H9 (cell line): Measurements from ENCODE around the gene CDH20. TPM values are rescaled to one million over a fixed set of nuclear protein-coding genes. Genes with fewer than 3 reads are reported as not detected.

Experiments used
- DNase-seq: peaks from one replicate; pipeline ENCODE4 v3.0.0-alpha.2; 2017
- H2AFZ ChIP-seq: one replicate; pipeline ENCODE4 v1.6.1; 2013; ENCODE audit warnings: mild to moderate bottlenecking, low read length, control low read depth, moderate library complexity
- H2AK5ac ChIP-seq: 2 replicates; pipeline ENCODE4 v1.6.1; 2013; ENCODE audit warnings: low read length, control low read depth, mixed read lengths; ENCODE audit not compliant: insufficient read length
- H2BK120ac ChIP-seq: one replicate; pipeline ENCODE4 v1.6.1; 2013; ENCODE audit warnings: low read depth, mild to moderate bottlenecking, low read length, control low read depth, inconsistent platforms; ENCODE audit not compliant: poor library complexity, severe bottlenecking
- H2BK12ac ChIP-seq: 2 replicates; pipeline ENCODE4 v1.6.1; 2013; ENCODE audit warnings: low read length, control low read depth, mixed read lengths, low read depth; ENCODE audit not compliant: insufficient read length
- H2BK15ac ChIP-seq: 2 replicates; pipeline ENCODE4 v1.6.1; 2013; ENCODE audit warnings: low read depth, low read length, control low read depth
- H2BK20ac ChIP-seq: one replicate; pipeline ENCODE4 v1.6.1; 2013; ENCODE audit warnings: low read depth, mild to moderate bottlenecking, low read length, control low read depth, inconsistent platforms; ENCODE audit not compliant: poor library complexity, severe bottlenecking
- H2BK5ac ChIP-seq: 2 replicates; pipeline ENCODE4 v1.6.1; 2013; ENCODE audit warnings: low read length, control low read depth, mixed read lengths; ENCODE audit not compliant: insufficient read length
- H3K14ac ChIP-seq: 2 replicates; pipeline ENCODE4 v1.6.1; 2013; ENCODE audit warnings: low read length, control low read depth; ENCODE audit not compliant: insufficient read depth
- H3K18ac ChIP-seq: 2 replicates; pipeline ENCODE4 v1.6.1; 2013; ENCODE audit warnings: low read depth, mild to moderate bottlenecking, mixed read lengths, low read length, control low read depth; ENCODE audit not compliant: insufficient read length
- H3K23ac ChIP-seq: 2 replicates; pipeline ENCODE4 v1.6.1; 2013; ENCODE audit warnings: low read length, control low read depth, mixed read lengths, low read depth; ENCODE audit not compliant: insufficient read length
- H3K23me2 ChIP-seq: 2 replicates; pipeline ENCODE4 v1.6.1; 2013; ENCODE audit warnings: low read depth, mild to moderate bottlenecking, mixed read lengths, low read length, control low read depth; ENCODE audit not compliant: insufficient read length, poor library complexity, severe bottlenecking
- H3K27ac ChIP-seq: 2 replicates; pipeline ENCODE4 v1.5.1; 2013; ENCODE audit warnings: low read length, control low read depth, mixed read lengths, low read depth; ENCODE audit not compliant: insufficient read length
- H3K27me3 ChIP-seq: 2 replicates; pipeline ENCODE4 v1.6.1; 2013; ENCODE audit warnings: low read length, control low read depth, inconsistent platforms; ENCODE audit not compliant: insufficient read depth
- H3K4ac ChIP-seq: 2 replicates; pipeline ENCODE4 v1.6.1; 2013; ENCODE audit warnings: low read depth, mild to moderate bottlenecking, control low read depth, inconsistent platforms, low read length, moderate library complexity
- H3K4me1 ChIP-seq: 2 replicates; pipeline ENCODE4 v1.6.1; 2013; ENCODE audit warnings: low read length, control low read depth, inconsistent platforms; ENCODE audit not compliant: insufficient read depth
- H3K4me2 ChIP-seq: 2 replicates; pipeline ENCODE4 v1.6.1; 2013; ENCODE audit warnings: low read length, control low read depth, mixed read lengths; ENCODE audit not compliant: insufficient read length, insufficient read depth
- H3K56ac ChIP-seq: 2 replicates; pipeline ENCODE4 v1.6.1; 2013; ENCODE audit warnings: low read depth, mild to moderate bottlenecking, mixed read lengths, low read length, control low read depth; ENCODE audit not compliant: insufficient read length
- H3K79me1 ChIP-seq: 2 replicates; pipeline ENCODE4 v1.6.1; 2013; ENCODE audit warnings: low read depth, mild to moderate bottlenecking, moderate library complexity, low read length, control low read depth, inconsistent platforms; ENCODE audit not compliant: insufficient read depth, poor library complexity, severe bottlenecking
- H3K79me2 ChIP-seq: 2 replicates; pipeline ENCODE4 v1.6.1; 2013; ENCODE audit warnings: low read length, control low read depth, inconsistent platforms; ENCODE audit not compliant: insufficient read depth
- H3K9ac ChIP-seq: 2 replicates; pipeline ENCODE4 v1.6.1; 2013; ENCODE audit warnings: low read length, control low read depth, mixed read lengths; ENCODE audit not compliant: insufficient read length; ENCODE audit errors: extremely low read depth
- H3K9me3 ChIP-seq: one replicate; pipeline ENCODE4 v1.6.1; 2013; ENCODE audit warnings: low read depth, low read length, inconsistent platforms; ENCODE audit not compliant: control insufficient read depth
- H3T11ph ChIP-seq: one replicate; pipeline ENCODE4 v1.6.1; 2013; ENCODE audit warnings: mild to moderate bottlenecking, low read length, control low read depth, inconsistent platforms
- H4K20me1 ChIP-seq: one replicate; pipeline ENCODE4 v1.6.1; 2013; ENCODE audit not compliant: control insufficient read depth, insufficient read length, insufficient read depth
- H4K5ac ChIP-seq: 2 replicates; pipeline ENCODE4 v1.6.1; 2013; ENCODE audit warnings: low read depth, mild to moderate bottlenecking, mixed read lengths, low read length, control low read depth; ENCODE audit not compliant: insufficient read length
- H4K8ac ChIP-seq: replicated peaks from 2 replicates; pipeline ENCODE4 v1.6.1; 2013; ENCODE audit warnings: low read length, control low read depth, mixed read lengths, low read depth; ENCODE audit not compliant: insufficient read length
- H4K91ac ChIP-seq: 2 replicates; pipeline ENCODE4 v1.6.1; 2013; ENCODE audit warnings: low read depth, mild to moderate bottlenecking, moderate library complexity, mixed read lengths, low read length, control low read depth; ENCODE audit not compliant: insufficient read length
- H3K27ac Mint-ChIP-seq, 3 experiments: 2 replicates in 2 of 3; 3 replicates in 1 of 3; pipeline ENCODE4 v1.8.0; 2020 to 2021; ENCODE audit warnings: mixed read lengths in 3 of 3, mild to moderate bottlenecking in 1 of 3, moderate library complexity in 1 of 3
- H3K27me3 Mint-ChIP-seq: 2 replicates; pipeline ENCODE4 v1.8.0; 2021; ENCODE audit warnings: low read depth, mild to moderate bottlenecking, moderate library complexity, mixed read lengths
- H3K36me3 Mint-ChIP-seq, 3 experiments: 2 replicates in 2 of 3; 3 replicates in 1 of 3; pipeline ENCODE4 v1.8.0; 2020 to 2021; ENCODE audit warnings: low read depth in 3 of 3, mixed read lengths in 3 of 3; ENCODE audit not compliant: insufficient read depth in 1 of 3
- H3K4me1 Mint-ChIP-seq, 2 experiments: 2 replicates each; pipeline ENCODE4 v1.8.0; 2020; ENCODE audit warnings: mixed read lengths in 2 of 2
- H3K4me3 Mint-ChIP-seq, 2 experiments: 2 replicates in 1 of 2; 3 replicates in 1 of 2; pipeline ENCODE4 v1.8.0; 2020 to 2021; ENCODE audit warnings: mild to moderate bottlenecking in 2 of 2, mixed read lengths in 2 of 2, moderate library complexity in 1 of 2
- H3K9me3 Mint-ChIP-seq, 2 experiments: 2 replicates in 1 of 2; 3 replicates in 1 of 2; pipeline ENCODE4 v1.8.0; 2020; ENCODE audit warnings: mild to moderate bottlenecking in 2 of 2, mixed read lengths in 2 of 2, moderate library complexity in 1 of 2
- WGBS: extraction: QIAGEN DNeasy Blood & Tissue Kit; methylation state at CpG from one replicate; pipeline ENCODE4 v1.1.7; 2013; ENCODE audit warnings: missing lambda C conversion rate, low lambda C conversion rate, mixed read lengths; ENCODE audit not compliant: insufficient read length; ENCODE audit errors: extremely low coverage; 5-methylcytosine and 5-hydroxymethylcytosine counted together
- total RNA-seq: library from RNA; stranded (reverse); gene quantifications from 2 replicates; pipeline ENCODE4 v1.2.1, GENCODE V29; 2021
- TF ChIP-seq, protein P1 (sequence below): fragments of 200-600 bp; sonication (generic); conservative IDR thresholded peaks from 3 replicates; pipeline ENCODE4 v1.8.0; 2021; ENCODE audit warnings: antibody characterized with exemption, mild to moderate bottlenecking

The CDH20 gene
- total RNA-seq, 1 experiment from 2014 or later = not detected

- H4K8ac ChIP-seq = no peak overlapping the region
- no peak overlapping the region for H2BK15ac ChIP-seq
- no peak overlapping the region for H4K91ac ChIP-seq
- Mint-ChIP-seq H3K27me3 (no peaks in the 10 kb centered on the region; the same call in 1 of the 2 replicates), H3K9me3 (no peaks in the 10 kb centered on the region), H3K4me1 (no peaks in the 10 kb centered on the region), H3K27ac (no peak overlapping the region), H3K4me3 (no peak overlapping the region), H3K36me3 (no peaks in the 10 kb centered on the region)
- H2BK12ac ChIP-seq = no peak overlapping the region
- no peaks in the 10 kb centered on the region for H4K20me1 ChIP-seq
- no peak overlapping the region for H3K4ac ChIP-seq
- no peak overlapping the region for H2BK5ac ChIP-seq
- H3K14ac ChIP-seq = no peak overlapping the region
- TF ChIP-seq, protein P1, sequence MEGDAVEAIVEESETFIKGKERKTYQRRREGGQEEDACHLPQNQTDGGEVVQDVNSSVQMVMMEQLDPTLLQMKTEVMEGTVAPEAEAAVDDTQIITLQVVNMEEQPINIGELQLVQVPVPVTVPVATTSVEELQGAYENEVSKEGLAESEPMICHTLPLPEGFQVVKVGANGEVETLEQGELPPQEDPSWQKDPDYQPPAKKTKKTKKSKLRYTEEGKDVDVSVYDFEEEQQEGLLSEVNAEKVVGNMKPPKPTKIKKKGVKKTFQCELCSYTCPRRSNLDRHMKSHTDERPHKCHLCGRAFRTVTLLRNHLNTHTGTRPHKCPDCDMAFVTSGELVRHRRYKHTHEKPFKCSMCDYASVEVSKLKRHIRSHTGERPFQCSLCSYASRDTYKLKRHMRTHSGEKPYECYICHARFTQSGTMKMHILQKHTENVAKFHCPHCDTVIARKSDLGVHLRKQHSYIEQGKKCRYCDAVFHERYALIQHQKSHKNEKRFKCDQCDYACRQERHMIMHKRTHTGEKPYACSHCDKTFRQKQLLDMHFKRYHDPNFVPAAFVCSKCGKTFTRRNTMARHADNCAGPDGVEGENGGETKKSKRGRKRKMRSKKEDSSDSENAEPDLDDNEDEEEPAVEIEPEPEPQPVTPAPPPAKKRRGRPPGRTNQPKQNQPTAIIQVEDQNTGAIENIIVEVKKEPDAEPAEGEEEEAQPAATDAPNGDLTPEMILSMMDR = no peak
- H2AFZ ChIP-seq = no peak overlapping the region
- H3K18ac ChIP-seq = no peak overlapping the region
- H2BK120ac ChIP-seq = no peak overlapping the region
- H3K79me2 ChIP-seq = no peaks in the 10 kb centered on the region
- H4K5ac ChIP-seq = no peak overlapping the region
- H3K79me1 ChIP-seq = no peaks in the 10 kb centered on the region
- H3K4me1 ChIP-seq = no peaks in the 10 kb centered on the region
- H3K56ac ChIP-seq = no peak overlapping the region
- no peaks in the 10 kb centered on the region for H3K23me2 ChIP-seq
- no peak overlapping the region for H3K27ac ChIP-seq
- H3T11ph ChIP-seq = no peak overlapping the region
- H2BK20ac ChIP-seq = no peak overlapping the region
- H3K23ac ChIP-seq = no peak overlapping the region
- H3K9ac ChIP-seq = no peak overlapping the region
- H3K27me3 ChIP-seq = no peaks in the 10 kb centered on the region
- no peak for DNase-seq
- no peak overlapping the region for H2AK5ac ChIP-seq
- H3K4me2 ChIP-seq = no peak overlapping the region
- no CpG with 5 or more reads among the region's 2 CpGs for WGBS
- H3K9me3 ChIP-seq = no peaks in the 10 kb centered on the region
Observed at GRCh38 chr18:61371111-61371510, 37.9 kb downstream of the CDH20 start.
